NCI-H1105 (cell line): ENCODE results near the gene ZNF593OS.

Experiments
- DNase-seq: peaks from one replicate; lab custom pipeline; 2025; lab: John Stamatoyannopoulos, UW

Gene ZNF593OS

DNA sequence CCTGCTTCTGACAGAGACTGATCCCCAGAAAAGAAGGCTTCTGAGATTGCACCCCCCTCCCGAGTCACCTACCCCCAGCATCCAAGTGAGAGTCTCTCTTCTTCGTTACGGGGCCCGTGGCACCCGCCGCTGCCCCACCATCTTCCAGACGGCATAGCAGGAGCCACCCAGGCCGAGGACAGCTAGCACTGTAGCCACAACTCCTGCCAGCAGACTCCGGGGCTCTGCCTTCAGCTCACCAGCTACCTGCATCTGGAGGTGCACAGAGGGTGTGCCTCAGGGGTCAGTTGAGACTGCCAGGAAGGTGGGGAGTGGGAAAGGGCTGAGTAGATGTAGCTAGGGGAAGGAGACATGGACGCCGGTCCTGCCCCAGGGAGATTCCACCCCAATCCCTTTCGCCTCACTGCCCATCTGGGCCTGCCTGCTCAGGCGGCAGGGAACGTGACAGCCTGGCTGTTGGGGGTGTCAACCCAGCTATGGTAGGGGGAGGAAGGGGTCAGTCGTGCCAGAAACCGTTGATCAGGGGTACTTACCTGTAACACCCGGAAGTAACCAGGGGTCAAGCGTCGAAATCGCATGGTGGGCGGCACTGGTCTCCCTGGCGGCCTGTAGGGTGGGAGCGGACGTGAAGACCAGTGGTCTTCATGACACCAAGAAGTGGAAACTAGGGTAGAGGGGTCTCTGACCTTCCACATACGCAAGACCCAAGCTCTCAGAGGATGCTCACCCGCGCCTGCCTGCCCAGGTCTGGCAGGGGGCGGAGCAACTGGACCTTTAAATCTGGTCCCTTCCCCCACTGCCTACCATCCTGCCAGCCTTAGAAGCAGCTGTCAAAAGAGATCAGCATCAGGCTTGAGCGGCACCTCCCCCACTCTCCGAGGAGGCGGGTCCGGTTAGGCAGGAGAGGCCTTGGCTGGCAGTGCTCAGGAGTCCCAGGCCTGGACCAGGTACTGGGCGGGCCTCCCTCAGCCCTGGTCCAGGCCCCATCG lies at the start of gene ZNF593OS:
Gene ZNF593OS (minus strand): TSS at position 749 of the 989 bp plus-strand sequence. CDS start 171 bp downstream, at position 578.
- DNase-seq, result no peak

DNA sequence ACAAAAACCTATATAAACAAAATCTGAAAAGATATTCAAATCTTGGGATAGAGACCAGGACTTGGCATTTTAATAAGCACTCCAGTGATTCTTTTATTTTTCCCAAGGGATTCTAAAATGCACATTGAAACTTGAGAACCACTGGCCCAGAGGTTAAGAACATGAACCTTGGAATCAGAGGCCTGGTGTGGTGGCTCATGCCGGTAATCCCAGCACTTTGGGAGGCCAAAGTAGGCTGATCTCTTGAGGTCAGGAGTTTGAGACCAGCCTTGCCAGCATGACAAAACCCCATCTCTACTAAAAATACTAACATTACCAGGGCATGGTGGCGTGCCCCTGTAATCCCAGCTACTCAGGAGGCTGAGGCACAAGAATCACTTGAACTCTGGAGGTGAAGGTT lies 49.5 kb upstream of the ZNF593OS start:
- no peak for DNase-seq

DNA sequence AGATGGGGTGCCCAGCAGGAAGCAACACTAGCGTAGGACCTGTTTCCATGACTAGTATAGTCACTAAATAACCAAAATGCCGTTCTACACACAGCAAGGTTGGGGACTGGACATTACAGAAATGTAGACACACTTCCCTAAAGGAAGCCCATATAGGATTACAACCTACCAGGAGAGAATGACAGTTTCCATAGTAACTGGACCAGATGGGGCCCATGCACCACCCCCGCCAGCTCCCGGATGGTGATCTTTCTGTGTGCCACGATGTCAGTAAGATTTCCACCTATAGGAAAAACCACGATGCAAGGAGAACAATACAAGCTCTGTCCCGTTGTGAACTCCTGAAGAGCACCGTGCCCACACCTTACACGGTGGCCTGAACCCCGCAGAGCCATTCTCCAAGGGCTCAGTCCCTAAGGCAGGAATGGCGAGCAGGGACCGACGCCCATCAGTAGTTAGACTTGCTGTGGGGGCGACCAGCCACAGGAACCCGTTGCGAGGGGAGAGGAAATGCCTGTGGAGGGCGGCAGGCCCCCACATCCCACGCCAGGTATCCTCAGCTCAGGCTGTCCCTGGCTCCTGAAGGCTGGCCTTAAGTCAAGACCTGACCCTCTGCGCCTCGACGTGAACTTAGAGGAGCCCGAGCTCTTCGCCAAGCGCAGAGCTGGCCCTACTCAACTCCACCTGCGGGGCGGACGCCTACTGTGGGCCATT lies 48.7 kb upstream of the ZNF593OS start:
- no peak for DNase-seq

DNA sequence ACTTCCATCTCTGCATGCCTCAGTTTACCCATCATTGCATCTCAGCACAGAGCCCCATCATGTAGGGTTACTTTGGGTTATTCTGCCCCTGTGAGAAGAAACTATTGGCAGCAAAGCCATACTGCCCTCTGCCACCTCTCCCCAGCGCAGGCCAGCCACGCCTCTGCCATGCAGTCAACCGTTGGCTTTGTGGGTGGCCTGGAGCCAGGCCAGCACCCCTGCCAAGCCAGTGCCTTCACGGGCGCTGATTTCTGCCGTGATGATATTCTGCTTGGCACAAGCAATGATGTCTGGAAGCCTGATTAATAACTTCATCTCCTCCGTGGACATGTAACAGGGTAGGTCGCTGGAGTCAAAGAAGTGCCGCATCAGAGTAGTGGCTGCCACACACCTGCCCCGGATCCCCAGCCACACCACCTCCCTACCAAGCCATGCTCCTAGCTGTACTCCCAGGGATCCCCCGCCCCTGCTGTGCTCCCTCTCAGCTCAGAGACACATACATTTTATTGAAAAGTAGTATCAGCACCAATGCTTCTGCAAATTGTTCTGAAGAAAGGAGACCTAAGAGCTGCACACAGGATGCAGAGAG lies 47.4 kb upstream of the ZNF593OS start:
- DNase-seq, result no peak

DNA sequence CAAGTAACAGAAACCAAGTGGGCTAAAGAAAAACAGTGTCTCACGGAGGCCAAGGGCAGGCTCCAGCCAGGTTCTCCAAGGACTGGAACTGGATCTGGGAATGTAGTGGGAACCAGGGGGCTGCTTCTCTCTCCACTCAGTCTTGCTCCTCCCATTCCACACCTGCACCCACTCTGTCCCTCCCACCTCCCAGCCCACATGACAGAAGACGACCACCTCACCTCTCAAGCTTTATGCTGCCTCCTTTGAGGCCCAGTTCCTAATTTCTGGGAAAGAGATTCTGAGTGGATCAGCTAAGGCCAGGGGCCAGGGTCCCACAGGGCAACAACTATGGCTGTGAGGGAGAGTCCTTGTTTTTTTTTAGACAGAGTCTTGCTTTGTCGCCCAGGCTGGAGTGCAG lies 43.6 kb upstream of the ZNF593OS start:
- no peak for DNase-seq

DNA sequence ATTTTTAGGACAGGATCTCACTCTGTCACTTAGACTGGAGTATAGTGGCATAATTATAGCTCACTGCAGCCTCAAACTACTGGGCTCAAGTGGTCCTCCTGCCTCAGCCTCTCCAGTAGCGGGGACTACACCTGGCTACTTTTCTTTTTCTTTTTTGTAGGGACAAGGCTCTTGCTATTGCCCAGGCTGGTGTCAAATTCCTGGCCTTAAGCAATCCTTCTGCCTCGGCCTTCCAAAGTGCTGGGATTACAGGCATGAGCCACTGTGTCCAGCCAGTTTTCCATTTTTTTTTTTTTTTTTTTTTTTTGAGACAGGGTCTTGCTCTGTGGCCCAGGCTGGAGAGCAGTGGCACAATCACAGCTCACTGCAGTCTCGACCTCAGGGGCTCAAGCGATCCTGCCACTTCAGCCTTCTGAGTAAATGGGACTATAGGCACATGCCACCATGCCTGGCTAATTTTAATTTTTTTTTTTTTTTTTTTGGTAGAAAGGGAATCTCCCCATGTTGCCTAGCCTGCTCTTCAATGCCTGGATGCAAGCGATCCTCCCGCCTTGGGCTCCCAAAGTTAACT lies 41.8 kb upstream of the ZNF593OS start:
- DNase-seq, result no peak

DNA sequence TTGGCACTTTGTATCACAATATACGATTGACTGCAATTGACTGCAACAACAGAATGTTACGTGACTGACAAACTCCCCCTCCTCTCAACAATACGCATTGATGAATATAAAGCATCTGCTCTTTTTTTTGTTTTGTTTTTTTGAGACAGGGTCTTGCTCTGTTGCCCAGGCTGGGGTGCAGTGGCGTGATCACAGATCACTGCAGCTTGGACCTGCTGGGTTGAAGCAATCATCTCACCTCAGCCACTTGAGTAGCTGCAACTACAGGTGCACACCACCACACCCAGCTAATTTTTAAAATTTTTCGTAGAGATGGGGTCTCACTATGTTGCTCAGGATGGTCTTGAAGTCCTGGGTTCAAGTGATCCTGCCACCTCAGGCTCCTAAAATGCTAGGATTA lies 41.1 kb upstream of the ZNF593OS start:
- no peak for DNase-seq

DNA sequence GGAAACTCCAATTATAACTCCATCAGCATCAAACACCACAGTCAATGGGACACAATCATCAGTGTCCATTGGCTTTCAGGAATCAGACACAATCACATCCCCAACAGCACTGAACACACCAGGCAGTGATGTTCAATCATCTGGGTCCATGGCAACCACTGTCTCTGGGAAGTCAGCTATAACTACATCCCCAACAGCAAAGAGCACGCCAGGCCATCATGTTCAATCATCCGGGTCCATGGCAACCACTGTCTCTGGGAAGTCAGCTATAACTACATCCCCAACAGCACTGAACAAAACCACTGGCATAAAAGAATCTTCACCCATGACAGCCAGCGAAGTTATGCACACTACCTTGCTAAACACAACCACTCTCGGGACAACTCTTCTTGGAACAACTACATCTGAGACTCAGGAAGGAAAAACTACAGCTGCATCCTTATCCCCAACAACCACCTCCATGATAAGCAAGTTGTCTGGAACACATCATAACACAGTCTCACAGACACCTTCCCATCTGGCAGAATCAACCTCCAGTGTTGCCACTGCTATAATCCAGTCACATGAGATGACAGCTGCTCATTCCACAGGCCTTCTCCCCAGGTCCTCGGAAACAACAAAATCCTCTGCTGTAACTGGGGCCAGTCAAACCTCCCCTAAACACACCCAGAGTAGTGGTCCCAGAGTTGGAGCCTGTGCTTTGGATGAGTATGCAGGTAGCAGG lies 38.7 kb upstream of the ZNF593OS start:
- no peak for DNase-seq

DNA sequence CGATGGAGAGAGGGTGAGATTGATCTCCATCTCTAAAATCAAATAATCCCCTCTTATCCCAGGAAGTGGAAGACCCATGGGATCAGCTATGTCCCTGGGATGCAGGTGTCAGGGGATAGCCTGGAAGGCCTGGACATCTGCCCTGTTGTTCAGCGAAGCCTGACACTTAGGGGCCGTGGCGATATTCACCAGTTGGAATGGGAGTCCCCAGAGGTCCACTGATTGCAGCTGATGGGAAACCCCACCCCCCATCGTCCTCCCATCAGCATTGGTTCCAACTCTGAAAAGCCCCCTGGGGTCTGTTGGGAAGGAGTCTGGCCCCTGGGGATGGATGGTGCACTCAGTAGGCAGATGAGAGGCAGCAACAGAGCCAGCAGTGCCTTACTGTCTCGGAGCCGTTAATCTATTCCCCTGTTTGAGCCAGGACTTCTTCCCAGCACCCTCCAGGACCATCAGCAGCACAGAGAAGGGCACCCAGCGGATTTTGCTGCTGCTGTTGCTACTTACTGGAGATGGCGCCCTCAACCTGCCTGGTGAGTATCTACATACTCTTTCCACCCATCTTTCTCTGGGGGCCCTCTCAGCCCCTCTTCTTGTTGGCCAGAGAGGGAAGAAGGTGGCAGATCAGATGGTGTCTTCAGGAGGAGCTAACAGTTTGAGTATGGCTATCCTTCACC lies 32.1 kb upstream of the ZNF593OS start:
- no peak for DNase-seq

DNA sequence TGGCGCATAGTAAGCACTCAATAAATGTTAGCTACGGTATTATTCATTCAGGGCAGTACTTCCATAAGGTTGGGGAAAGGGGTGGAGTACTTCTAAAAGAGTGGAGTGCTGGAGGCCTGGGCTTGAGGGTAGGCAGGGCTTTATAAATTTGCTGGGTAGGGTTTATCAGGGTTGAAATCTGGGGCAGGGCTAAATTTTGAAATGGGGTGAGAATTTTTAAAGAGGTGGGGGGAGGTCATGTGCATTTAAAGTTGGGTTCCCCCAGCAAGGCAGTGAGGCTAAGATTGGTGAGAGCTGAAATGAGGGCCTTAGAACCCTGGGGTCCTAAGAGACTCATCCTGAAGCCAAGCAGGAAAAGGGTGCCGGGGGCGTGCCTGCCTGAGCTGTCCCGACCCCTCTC lies 28.8 kb upstream of the ZNF593OS start:
- DNase-seq, result no peak

DNA sequence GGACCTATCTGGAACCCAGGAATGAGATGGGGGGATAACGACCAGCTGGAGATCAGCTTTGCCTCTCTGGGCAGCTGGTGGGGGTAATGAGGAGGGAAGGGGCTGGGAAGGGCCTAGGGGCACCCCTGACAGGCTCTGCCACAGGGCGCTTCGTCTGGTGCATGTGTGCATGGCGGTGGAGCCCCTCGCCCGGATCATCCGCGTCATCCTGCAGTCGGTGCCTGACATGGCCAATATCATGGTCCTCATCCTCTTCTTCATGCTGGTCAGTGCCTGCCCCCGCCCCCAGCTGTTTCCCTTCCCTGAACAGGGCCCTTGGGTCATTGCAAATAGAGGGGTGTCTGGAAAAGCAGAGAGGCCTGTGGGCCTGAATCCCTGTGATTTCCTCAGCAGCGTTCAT lies 26.2 kb upstream of the ZNF593OS start:
- DNase-seq, result no peak

DNA sequence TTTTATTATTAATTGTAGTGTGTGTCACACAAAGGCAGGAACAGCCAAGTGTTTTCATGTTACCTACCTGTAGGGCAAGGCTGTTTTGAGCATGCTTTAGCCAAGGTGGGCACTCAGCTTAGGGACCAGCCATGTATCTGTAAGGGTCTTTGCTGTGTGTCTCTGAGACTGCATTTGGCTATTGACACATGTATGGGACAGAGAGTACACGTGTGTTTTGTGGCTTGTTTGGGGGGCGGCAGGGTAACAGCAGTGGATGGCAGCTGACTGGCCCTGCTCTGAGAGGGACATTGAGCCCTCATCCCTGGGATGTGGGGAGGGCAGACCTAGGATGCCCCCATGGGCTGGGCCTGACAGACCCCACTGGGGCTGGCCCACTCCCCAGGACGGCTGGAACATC lies 25.7 kb upstream of the ZNF593OS start:
- no peak for DNase-seq

DNA sequence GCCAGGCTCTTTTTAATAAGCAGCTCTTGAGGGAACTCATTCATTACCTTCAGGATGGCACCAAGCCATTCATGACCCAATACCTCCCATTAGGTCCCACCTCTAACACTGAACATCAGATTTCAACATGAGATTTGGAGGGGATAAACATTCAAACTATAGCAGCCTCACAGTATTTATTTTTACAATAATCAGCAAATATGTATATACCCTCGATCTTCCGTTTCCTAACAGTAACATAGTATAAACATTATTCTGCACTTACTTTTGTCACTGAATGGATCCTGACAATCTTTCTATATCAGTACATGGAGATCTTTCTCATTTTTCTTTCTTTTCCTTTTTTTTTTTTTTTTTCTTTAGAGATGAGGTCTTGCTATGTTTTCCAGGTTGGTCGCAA lies 24.2 kb upstream of the ZNF593OS start:
- DNase-seq, result no peak

DNA sequence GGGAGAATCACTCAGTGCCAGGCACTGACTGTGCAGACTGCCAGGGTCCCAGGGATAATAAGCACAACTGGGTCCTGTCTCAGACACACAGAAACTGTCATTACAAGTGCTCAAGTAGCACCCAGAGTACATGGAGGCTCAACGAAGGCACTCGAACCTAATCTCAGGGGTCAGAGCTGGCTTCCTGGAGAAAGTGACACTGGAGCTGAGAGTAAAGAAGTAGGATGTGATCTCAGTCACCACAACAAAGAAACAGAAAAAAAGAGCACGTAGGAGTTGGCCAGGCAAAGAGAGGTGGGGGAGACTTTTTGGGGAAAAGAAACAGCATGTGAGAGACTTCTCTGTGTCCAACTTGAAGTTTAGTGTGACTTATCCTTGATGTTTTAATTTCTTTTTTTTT lies 20.1 kb upstream of the ZNF593OS start:
- DNase-seq, result no peak

DNA sequence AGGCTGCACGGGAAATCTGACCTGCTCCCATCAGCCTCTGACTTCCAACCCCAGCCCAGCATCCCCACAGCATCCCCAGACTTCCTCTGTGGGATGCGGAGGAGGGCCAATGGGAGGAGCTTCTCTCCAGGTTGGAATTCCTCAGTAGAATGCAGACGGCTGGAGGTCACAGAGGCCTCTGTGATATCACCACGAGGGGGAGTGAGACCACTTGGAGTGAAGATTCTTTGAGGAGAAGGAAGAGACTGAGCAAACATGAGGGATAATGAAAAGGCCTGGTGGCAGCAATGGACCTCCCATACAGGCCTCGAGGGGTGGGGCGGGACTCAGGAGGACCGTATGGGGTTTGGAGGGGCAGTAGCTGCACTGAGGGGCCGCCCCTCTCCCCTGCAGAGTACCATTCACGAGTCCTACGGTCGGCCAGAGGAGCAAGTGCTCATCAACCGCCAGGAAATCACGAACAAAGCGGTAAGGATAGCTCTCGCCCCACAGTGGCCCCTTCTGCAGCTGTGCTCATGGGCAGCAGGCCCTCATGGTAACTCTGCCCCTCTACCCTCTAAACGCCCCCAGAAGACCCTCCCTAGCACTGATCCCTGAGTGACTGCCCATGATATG lies 18.8 kb upstream of the ZNF593OS start, which contains the start of gene CATSPER4:
Gene CATSPER4 (plus strand): TSS at position 230 of the 615 bp plus-strand sequence. CDS start 26 bp downstream, at position 256.
- DNase-seq, result no peak

DNA sequence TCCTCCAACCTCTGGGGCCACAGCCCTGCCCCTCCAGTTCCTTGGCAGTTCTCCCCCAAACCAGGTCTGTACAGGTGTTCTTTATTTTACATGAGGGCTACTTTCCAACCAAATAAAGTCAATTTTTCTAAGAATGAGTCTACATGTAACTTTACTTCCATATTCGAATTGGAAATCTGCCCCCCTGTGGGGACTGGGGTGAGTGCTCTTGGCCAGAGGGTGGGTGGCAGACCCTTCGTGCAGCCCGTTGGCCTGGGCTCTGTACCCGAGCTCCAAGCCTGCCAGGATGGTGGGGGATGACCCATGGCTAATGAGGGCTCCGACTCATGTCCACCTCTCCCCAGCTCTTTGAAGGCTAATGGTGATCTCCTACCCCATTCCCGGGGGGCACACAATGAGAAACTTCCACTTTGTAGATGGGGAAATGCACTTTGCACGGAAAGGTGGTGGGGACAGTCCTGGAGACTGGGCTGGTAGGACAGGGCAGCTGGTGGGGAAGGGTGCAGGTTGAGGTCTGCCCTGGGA lies 18.2 kb upstream of the ZNF593OS start:
- no peak for DNase-seq

DNA sequence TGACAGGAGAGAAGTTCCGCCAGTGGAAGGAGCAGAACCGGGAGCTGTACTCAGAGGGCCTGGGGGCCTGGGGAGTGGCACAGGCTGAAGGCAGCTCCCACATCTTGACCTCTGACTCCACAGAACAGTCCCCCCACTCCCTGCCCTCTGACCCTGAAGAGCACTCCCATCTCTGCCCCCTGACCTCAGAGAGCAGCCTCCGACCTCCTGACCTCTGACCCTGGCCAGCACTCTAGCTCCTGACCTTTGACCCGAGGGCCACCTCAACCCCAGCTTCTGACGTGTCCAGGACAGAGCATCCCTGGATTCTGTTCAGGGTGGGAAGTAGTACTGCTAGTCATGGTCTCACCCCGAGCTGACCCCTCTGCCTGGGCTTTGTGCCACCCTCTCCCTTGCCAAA lies 17.7 kb upstream of the ZNF593OS start:
- DNase-seq, result no peak

DNA sequence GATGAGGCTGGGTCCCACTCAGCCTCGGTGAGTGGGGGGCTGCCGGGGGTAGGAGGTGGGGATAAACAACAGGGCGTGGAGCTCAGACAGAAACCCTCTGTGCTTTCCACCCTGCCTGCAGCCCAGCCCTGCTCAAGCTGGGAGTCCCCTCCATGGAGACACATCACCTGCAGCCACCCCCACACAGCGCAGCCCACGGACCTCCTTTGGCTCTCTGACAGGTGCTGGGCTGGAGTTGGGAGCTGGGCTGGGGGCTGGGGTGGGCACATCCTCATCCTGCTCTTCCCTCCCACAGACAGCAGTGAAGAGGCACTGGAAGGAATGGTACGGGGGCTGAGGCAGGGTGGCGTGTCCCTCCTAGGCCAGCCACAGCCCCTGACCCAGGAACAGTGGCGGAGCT lies 16.8 kb upstream of the ZNF593OS start:
- no peak for DNase-seq

DNA sequence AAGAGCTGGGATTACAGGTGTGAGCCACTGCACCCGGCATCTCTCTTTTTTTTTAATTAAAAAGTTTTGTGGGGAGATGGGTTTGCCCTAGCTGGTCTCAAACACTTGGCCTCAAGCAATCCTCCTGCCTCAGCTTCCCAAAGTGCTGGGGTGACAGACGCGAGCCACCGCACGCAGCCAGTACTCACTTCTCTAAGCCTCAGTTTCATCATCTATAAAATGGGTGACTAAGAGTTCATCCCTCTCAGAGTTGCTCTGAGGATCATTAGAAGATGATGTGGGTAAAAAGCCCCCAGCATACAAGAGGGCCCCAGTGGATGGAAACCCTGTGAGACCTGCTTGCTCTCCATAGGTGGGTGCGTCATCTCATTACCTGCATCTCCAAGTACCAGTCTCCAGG lies 16.2 kb upstream of the ZNF593OS start:
- no peak for DNase-seq

DNA sequence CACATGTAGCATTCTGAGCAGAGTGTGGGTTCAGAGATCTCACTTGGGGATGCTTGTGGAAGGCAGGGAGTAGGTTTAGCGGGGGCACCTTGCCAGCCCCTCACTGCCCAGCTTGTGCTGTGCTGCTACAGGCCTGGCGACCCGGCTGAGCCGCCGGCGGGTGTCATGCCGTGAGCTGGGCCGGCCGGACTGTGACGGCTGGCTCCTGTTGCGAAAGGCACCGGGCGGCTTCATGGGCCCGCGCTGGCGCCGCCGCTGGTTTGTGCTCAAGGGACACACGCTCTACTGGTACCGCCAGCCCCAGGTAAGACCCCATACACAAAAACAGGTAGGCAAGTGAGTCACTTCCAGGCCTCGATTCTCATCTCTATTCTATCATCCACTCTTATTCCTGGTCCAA lies 13.3 kb upstream of the ZNF593OS start:
- no peak for DNase-seq
